NCI-H2227 (cell line): Measurements from ENCODE around the gene EDN3.

Experiments used
- DNase-seq: peaks from one replicate; lab custom pipeline; 2025; ENCODE audit not compliant: unreplicated experiment; lab: John Stamatoyannopoulos, UW

Gene EDN3

GRCh38 chr20:59360934-59361333 is 60.5 kb downstream of the EDN3 start:
- no peak for DNase-seq

GRCh38 chr20:59361411-59361810 is 61.0 kb downstream of the EDN3 start:
- DNase-seq = no peak

- DNase-seq = peak; percentile 76
Measured at GRCh38 chr20:59363101-59363500, 62.7 kb downstream of the EDN3 start.

- no peak for DNase-seq
Measured at GRCh38 chr20:59364611-59365010, 64.2 kb downstream of the EDN3 start.

- peak; percentile 20 for DNase-seq
Measured at GRCh38 chr20:59365611-59366285, 65.3 kb downstream of the EDN3 start.

GRCh38 chr20:59371431-59371830 is 71.0 kb downstream of the EDN3 start:
- DNase-seq = no peak

GRCh38 chr20:59374261-59374660 is 73.8 kb downstream of the EDN3 start:
- DNase-seq = no peak

- DNase-seq = no peak
Measured at GRCh38 chr20:59375541-59375940, 75.1 kb downstream of the EDN3 start.
